ENCODE data around the gene FABP7. TPM values are rescaled to one million over a fixed set of nuclear protein-coding genes. Genes with fewer than 3 reads are reported as not detected.

FABP7 gene
- total RNA-seq, 1 donor from 2014 or later, result 1,193 TPM

DNA sequence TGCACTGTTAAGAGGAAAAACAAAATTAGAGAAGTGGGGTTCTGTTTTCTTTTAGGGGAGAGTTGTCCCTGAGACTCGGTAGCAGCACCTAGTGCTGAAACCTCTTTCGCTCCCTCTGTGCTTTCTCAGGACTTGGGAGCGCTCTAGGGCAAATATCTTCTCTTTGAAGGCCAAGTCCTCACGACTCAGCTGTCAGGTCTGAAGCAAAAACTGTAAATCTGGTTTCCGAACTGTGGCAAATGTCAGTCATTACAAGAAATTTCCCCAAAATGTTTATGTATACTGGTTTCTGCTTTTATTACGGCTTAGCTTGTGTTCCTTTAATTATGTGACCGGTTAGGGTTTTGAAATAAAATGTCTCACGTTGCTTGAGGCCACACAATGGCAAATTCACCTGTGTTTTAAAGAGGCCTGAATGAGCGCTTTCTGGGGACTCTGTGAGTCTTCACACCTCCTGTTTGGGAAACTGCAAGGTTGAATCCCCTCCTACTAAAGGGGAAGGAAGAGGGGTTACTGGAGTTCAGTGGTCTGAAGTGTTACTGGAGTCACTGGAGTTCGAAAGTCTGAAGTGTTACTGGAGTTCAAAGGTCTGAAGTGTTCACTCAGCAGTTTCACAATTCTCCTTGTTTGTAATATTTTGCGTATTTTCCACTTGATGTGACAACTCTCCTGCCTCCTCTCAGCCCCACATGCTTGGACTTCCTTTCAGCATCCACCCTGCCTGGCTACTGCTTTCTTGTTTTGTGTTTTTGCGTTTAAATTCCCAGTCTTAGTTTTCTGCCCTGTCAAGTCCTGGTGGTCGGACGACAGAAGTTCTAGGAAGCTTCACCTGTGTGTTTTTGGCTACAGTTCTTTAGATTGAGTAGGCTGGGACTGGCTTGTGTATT is 11.2 kb downstream of the FABP7 start:
- FAIRE-seq (no peak), DNase-seq (ENCODE audit: low spot score in 2 of 2) (peak in 1 of 2 donors; percentile 28)

DNA sequence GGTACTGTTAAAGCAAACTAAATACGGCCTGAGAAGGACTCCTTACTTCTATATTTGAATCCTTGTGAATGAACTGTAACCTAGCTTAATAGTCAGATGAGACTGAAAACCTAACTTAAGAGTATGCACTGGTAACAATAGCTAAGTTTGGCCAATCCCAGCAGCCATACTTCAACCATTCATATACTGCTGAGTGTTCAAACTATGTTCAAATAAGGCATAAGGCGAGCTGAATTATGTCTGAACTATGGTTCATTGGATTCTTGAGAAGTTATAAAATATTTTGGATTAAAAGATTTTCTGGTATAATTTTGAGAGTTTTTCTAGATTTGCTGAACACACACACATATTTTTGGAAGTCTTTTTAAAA is 11.8 kb downstream of the FABP7 start:
- no peak for FAIRE-seq

DNA sequence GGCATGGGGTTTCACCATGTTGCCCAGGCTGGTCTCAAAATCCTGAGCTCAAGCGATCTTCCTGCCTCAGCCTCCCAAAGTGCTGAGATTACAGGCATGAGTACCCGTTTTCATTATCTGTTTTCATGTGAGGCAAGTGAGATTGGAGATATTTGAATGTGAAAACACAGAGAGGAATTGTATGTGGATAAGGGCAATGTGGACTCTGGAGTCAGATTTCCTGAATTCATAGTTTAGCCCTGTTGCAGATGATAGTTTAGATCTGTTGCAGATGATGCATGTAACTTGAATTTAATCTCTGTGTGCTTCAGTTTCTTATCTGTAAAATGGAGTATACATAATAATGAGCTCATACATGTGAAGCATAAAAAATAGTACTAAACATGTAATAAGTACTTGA is 13.2 kb downstream of the FABP7 start:
- DNase-seq (ENCODE audit: low spot score in 2 of 2) (no peak), FAIRE-seq (no peak)

More for the DNA sequence above, 11.8 kb downstream of the FABP7 start:
- DNase-seq (ENCODE audit: low spot score in 2 of 2), result no peak

DNA sequence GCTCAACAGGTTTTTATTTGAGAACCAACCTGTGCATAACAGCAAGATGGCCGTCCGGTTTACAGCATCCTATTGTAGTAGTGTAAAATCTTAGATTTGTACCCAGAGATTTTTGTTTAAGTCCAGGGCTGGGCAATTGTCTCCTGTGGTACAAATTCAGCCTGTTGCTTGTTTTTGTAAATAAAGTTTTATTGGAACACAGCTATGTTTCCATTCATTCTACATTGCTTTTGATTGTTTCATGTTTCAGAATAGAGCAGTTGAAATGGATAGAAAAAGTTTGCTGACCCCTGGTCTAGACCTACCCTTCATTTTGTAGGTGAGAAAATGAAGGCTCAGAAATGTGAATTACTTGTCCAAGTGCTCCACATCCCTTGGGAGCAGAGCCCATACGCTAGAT is 18.0 kb downstream of the FABP7 start:
- FAIRE-seq (no peak), DNase-seq (ENCODE audit: low spot score in 2 of 2) (no peak)

DNA sequence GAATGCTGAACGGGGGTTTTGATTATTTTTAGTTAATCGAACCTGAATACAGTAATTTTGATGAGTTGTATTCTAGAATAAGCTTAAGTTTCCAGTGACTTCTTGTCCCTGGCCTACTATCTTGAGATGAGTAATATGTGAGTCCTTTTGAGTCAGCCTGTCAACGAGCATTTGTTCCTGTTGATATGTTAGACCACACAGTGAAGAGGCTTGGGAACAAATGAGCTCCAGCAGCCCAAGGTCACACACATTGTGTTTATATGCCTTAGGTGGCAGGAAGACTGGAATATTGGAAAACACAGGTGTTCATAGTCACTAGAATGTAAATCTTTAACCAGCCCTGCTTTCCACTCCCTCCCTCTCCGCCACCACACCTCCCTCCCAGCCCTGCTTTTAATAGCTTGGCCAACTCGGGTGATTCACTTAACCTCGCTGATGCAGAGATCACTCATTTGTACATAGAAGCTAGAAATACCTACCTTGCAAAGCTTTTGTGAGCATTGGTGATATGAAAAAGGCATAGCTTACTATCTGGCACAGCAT is 18.7 kb downstream of the FABP7 start:
- FAIRE-seq, result no peak
- no peak for DNase-seq (ENCODE audit: low spot score in 2 of 2)

DNA sequence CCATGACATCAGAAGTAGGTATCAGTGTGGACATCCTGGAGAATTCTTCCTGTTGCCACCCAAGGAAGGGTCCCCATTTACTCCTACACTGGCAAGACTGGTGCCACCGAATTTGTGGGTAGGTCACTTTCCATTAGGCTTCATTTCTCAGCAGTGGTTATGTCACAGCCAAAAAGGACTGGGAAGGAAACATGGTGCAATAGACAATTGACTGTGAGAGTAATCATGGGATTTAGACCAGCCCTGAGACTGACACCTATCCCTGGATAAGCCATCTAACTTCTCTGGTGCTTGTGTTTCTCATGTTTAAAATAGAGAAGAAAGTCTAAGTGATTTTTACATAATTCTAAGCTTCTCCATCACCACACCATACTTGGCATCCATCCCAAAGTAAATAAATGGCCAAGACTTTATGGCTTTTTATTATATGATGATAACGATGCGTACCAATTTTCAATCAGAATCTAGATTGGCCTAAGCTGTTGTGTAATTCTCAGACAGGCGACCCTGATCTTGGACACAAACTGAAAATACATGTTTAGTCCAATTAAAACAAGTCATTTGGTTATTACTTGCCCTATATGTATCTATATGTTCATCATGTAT is 19.7 kb downstream of the FABP7 start:
- DNase-seq (ENCODE audit: low spot score in 2 of 2) (no peak), FAIRE-seq (no peak)

DNA sequence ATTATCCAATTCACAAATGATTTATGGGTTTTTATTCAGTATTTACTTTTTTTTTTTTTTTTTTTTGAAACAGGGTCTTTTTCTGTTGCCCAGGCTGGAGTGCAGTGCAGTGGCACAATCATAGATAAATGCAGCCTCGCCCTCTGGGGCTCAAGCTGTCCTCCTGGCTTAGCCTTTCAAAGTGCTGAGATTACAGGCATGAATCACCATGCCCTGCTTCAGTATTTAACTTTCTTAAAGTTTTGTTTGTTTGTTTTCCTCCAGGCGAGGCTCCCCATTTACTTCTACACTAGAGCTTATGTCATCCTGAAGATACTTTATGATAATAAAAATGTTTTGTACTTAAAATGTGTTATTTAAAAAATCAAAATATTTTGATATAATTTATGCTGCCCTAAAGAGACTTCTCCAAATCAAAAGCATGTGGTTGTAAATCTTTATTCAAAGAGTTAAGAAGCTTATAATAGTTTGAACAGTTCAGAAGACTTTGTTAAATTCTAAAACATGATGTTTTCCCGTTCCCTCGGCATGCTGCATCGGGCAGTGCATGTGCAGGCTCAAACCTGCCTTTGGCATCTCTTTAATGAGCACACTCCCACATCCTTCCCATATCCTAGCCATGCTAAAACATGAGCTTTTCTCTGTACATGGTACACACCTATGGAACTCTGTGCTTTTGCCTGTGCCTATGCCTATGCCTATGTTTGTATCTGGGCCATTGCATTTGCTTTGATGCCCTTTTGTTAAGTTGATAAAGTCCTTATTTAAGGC is 20.6 kb downstream of the FABP7 start:
- DNase-seq (ENCODE audit: low spot score in 2 of 2) (no peak), FAIRE-seq (no peak)

DNA sequence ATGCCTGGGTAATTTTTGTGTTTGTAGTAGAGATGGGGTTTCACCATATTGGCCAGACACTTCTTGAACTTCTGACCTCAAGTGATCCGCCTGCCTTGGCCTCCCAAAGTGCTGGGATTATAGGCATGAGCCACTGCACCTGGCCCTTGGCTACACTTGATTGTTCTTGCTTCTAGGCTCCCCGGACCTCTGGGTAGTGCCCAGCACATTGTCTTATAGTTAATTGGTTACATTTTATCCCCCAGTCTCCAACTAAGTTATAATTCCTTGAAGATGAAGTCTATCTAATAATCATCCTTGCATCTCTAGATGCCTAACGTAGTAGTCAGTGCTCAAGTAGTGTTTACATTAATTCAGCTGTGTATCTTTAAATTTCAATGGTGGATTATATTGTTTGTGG is 21.4 kb downstream of the FABP7 start:
- no peak for FAIRE-seq

DNA sequence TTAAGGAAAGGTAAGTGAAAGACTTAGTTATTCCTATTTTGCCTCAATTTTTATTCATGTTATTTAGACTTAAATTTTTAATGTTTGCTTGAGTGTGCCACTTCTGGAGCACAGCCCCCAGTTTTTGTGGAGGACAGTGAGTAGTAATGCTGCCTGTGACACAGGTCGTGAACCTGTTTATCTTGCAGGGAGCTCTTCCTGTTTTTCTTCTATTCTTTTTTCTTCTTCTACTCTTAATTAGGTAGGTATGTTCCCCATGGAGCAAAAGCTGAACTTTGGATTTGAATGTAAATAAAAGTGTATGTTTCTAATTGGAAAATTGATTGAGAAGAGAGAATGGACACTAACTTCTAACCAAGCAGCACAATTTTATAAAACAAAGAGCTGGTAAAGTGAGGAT is 21.9 kb downstream of the FABP7 start:
- FAIRE-seq (no peak), DNase-seq (ENCODE audit: low spot score in 2 of 2) (no peak)

More for the DNA sequence above, 21.4 kb downstream of the FABP7 start:
- DNase-seq (ENCODE audit: low spot score in 2 of 2), result no peak

DNA sequence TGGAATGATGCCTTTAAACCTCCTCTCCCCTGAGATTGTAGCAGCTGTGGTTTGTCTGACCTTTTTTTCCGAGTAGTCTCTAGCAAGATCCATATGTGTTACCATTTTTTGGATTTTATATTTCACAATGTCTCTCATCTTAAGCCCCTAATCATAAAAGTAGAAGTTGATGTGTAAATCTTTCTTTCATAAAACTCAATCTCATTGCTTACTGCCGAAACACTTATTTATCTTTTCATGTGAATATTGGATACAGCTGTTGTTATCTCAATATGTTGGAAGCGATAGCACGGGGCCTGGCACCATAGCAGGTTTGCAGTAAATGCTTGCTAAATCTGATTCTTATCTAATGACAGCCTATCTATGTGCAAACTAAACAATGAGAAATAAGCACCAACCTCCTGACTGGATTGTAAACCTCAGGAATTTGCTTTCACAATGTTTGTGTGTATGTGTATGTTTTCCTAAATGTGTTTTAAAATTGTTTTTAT is 23.7 kb downstream of the FABP7 start:
- FAIRE-seq (no peak), DNase-seq (ENCODE audit: low spot score in 2 of 2) (no peak)

DNA sequence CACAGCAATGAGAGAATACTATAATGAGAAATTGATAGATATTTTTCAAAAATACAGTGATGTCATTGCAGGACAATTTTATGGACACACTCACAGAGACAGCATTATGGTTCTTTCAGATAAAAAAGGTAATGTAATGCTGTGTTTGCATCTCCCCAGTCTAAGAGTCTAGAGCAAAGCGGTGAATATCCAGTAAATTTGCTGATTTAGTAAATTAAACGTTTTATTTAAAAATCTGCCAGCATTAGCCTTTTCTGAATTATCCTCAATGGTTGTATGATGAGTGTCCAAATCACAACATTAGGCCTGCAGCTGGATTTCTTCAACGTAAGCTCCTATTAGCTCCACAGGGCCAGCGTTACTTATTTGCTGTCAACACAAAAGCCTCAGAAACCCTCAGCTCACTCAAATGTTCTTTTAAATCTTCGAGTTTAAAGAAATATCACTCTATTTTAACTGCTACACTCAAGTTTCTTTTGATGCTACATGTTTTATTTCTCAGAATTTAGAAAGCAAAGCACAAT is 25.5 kb downstream of the FABP7 start:
- DNase-seq (ENCODE audit: low spot score in 2 of 2) (no peak), FAIRE-seq (no peak)

DNA sequence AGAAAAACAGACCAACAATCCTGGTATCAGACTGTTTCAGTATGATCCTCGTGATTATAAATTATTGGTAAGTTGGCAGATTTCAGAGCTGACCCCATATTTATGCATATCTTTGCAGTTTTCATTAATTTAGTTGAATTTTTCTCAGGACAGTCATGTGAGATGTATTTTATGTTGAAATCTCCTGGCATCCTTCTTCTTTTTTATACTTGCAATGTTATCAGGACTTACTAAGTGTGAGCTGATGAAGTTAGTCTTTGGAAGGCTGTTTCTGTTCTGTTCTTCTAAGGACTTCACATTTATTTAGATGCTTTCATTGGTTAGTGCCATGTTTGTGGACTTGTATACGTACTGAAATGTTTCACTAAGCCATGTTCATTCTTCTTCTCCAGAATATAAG is 26.8 kb downstream of the FABP7 start:
- DNase-seq (ENCODE audit: low spot score in 2 of 2), result no peak

DNA sequence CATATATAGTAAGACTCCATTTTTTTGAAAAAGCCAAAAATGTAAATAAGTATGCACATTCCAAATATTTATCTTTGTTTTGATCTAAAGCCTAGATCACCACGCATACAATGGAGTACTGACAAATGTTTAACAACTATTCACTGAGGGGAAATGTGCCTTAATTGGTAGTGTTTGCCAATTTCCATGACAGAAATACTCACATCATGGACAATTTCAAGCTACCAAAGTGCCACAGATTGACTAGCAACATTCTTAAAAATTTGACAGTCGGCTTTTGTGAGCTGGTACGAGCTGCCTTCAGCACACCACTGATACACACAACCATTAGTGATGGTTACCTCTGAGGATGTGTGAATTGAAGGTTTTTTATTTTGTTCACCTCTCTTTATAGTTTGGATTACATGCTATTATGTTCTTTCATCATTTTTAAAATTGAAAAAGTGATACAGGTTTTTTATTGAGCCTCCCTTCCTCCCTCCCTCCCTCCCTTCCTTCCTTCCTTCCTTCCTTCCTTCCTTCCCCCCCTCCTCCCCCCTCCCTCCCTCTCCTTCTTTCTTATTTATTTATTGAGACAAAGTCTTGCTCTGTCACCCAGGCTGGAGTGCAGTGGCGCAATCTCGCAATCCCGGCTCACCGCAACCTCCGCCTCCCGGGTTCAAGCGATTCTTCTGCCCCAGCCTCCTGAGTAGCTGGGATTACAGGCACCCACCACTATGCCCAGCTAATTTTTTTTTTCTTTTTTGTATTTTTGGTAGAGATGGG is 28.8 kb downstream of the FABP7 start:
- FAIRE-seq (no peak), DNase-seq (ENCODE audit: low spot score in 2 of 2) (no peak)

More for the DNA sequence above, 26.8 kb downstream of the FABP7 start:
- FAIRE-seq, result no peak

DNA sequence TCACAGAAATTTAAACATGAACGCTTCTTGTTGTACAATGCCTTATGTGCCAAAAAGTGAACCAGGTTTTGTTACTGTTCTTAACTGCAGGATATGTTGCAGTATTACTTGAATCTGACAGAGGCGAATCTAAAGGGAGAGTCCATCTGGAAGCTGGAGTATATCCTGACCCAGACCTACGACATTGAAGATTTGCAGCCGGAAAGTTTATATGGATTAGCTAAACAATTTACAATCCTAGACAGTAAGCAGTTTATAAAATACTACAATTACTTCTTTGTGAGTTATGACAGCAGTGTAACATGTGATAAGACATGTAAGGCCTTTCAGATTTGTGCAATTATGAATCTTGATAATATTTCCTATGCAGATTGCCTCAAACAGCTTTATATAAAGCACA is 29.5 kb downstream of the FABP7 start:
- FAIRE-seq (no peak), DNase-seq (ENCODE audit: low spot score in 2 of 2) (no peak)

DNA sequence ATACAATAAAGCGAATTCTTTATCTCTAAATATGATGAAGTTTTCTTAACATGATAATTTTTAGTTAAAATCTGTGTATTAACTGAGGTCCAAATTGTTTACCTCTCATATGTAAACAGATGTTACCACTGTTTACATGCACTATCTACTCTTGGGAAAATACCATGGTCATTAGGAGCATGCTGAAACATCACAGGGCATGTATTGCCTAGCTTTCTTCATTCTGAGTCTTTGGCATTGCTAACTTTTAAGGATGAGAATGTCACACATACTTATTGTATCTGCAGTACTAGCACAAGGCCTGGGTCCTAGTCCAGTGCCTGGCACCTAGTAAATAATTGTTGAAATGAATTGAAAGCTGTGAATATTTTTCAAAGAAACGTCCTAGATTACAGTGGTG is 30.2 kb downstream of the FABP7 start:
- no peak for DNase-seq (ENCODE audit: low spot score in 2 of 2)
- FAIRE-seq, result no peak

DNA sequence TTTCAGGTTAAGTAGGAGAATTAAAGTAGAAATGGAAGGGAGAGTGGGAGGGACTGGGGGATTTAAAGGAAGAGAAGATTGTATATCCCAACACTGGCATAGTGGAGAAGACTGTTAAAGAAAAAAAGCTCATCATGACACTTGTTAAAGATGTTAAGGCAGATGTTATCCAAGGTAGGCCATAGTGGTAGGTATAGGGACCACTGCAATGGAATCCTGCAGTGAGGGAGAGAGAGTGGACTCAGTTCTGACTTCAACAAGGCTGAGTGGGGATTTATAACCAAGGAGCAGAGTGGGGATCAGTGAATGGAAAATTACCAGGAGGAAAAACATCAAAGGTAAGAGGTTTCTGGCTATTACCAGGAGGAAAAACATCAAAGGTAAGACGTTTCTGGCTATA is 30.7 kb downstream of the FABP7 start:
- FAIRE-seq (no peak), DNase-seq (ENCODE audit: low spot score in 2 of 2) (no peak)

DNA sequence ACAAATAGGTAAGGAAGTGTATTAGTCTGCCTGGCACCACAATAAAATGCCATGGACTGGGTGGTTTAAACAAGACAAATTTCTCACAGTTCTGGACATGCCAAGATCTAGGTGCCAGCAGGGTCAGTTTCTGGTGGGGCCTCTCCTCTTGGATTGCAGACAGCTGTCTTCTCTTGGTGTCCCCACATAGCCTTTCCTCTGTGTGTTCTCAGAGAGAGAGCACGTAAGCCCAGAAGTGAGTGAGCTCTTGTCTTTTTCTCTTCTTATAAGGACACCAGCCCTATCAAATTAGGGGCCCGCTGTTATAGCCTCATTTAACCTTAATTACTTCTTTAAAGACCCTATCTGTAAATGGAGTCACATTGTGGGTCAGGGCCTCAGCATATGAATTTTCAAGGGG is 37.8 kb downstream of the FABP7 start:
- no peak for FAIRE-seq
- DNase-seq (ENCODE audit: low spot score in 2 of 2), result no peak

DNA sequence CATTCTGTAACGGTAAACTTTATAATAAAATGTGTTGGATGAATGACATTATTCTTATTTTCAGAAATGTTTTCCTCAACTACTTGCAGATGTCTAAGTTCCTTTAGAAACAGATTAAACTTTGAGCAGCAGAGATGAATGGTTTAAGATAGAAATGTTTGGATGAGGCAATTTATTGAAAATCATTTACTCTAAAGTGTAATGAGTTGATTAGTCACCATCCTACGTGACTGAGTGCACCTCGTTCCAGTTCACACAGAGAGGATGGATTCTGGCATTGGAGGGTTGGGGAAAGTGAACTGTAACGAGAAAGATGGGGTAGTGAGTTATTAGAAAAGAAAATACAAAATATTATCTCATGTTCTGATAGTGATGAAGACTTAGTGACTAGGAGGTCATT is 38.2 kb downstream of the FABP7 start:
- DNase-seq (ENCODE audit: low spot score in 2 of 2), result no peak
- FAIRE-seq, result no peak

DNA sequence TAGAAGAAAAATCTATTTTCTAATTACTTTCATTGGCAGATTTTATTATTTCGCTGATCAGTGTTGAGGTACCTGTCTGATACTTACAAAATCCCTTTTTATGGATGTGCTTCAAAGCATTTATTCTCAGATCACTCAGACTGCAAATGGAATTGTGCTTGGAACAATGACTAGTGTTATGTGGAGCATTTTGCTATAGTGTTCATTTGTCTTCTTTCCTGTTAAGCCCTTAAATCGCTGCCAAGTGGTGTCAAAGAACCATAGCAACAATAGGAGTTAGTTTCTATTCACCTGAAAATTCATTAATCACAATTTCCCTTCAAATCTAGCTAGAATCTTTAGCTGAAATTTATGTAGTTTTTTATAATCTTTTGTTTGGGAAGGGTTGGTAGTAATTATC is 39.4 kb downstream of the FABP7 start:
- DNase-seq (ENCODE audit: low spot score in 2 of 2), result no peak

DNA sequence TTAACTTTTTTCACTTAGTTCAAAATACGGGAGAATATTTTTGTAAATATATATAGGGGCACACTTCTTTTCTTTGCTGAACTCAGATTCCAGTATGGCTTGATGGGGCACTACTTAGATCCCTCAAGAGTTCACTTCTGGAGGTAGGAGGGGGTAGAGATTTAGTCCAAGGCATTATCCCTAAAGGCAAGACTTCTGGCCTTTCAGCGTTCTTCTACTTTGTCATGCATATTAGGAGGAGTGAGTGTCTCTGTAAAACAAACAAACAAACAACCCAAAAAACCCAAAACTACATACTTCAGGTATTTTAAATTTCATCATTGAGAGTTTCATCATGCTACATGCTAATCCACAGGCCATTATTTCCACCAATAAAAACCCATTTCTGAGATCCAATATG is 41.6 kb downstream of the FABP7 start:
- FAIRE-seq (no peak), DNase-seq (ENCODE audit: low spot score in 2 of 2) (no peak)

More for the DNA sequence above, 39.4 kb downstream of the FABP7 start:
- FAIRE-seq, result peak; percentile 81

Data from frontal cortex (tissue), 4 donors.